SK-N-SH (cell line): Measurements from ENCODE around the gene MRGPRD. TPM values are rescaled to one million over a fixed set of nuclear protein-coding genes. Genes with fewer than 3 reads are reported as not detected.

Experiments
- CTCF ChIA-PET: fragments of 300-600, 350-600 bp; formaldehyde crosslinking; extraction: SDS; loops from one replicate; lab custom pipeline; 2021; lab: Yijun Ruan, JAX
- POLR2A ChIA-PET: fragments of 350-600 bp; sonication (Branson Sonifier 250); formaldehyde crosslinking; extraction: SDS; loops from one replicate; lab custom pipeline; 2020; ENCODE audit warnings: antibody characterized with exemption, inconsistent platforms; lab: Yijun Ruan, JAX
- DNase-seq: peaks from one replicate; pipeline ENCODE4 v3.0.0; 2012
- H2AFZ ChIP-seq: fragments of 200-600 bp; sonication (generic); 2 replicates; pipeline ENCODE4 v1.8.1; 2016; ENCODE audit warnings: antibody characterized with exemption, mild to moderate bottlenecking, low read depth
- H3F3A ChIP-seq: fragments of 200-600 bp; sonication (generic); replicated peaks from 2 replicates; pipeline ENCODE3; 2016; ENCODE audit warnings: antibody characterized with exemption, mild to moderate bottlenecking; ENCODE audit not compliant: insufficient read depth
- H3K27ac ChIP-seq, 2 experiments: fragments of 200-500 bp in 1 of 2; fragments of 200-600 bp in 1 of 2; sonication (Bioruptor generic) in 1 of 2; sonication (generic), shearing (Covaris generic) in 1 of 2; 2 replicates each; pipeline versions ENCODE4 v1.5.1 to v1.6.1; 2014 to 2016; ENCODE audit warnings: low read depth in 2 of 2, inconsistent platforms in 1 of 2, low read length in 1 of 2, mild to moderate bottlenecking in 1 of 2, mixed read lengths in 1 of 2
- H3K27me3 ChIP-seq: fragments of 200-600 bp; sonication (generic), shearing (Covaris generic); 2 replicates; pipeline ENCODE4 v1.6.1; 2016; ENCODE audit warnings: mixed run types; ENCODE audit not compliant: insufficient read depth
- H3K36me3 ChIP-seq, 2 experiments: fragments of 200-500 bp in 1 of 2; fragments of 200-600 bp in 1 of 2; sonication (Bioruptor generic) in 1 of 2; sonication (generic) in 1 of 2; replicated peaks in 1 of 2; 2 replicates each; pipeline versions ENCODE3 to v1.5.1; 2014 to 2016; ENCODE audit warnings: low read length in 1 of 2, mild to moderate bottlenecking in 1 of 2; ENCODE audit not compliant: insufficient read depth in 2 of 2, control insufficient read depth in 1 of 2
- H3K4me1 ChIP-seq, 2 experiments: fragments of 200-500 bp in 1 of 2; fragments of 200-600 bp in 1 of 2; sonication (Bioruptor generic) in 1 of 2; sonication (generic), shearing (Covaris generic) in 1 of 2; 2 replicates each; pipeline versions ENCODE4 v1.5.1 to v1.6.1; 2014 to 2016; ENCODE audit warnings: low read depth in 1 of 2, low read length in 1 of 2, mixed run types in 1 of 2; ENCODE audit not compliant: insufficient read depth in 2 of 2, control insufficient read depth in 1 of 2
- H3K4me2 ChIP-seq: fragments of 200-600 bp; sonication (generic), shearing (Covaris generic); 2 replicates; pipeline ENCODE4 v1.6.1; 2017; ENCODE audit warnings: mixed run types
- H3K4me3 ChIP-seq, 2 experiments: fragments of 200-500 bp in 1 of 2; fragments of 200-600 bp in 1 of 2; sonication (Bioruptor generic) in 1 of 2; sonication (generic), shearing (Covaris generic) in 1 of 2; 2 replicates each; pipeline versions ENCODE4 v1.5.1 to v1.8.1; 2014 to 2016; ENCODE audit warnings: low read depth in 2 of 2, inconsistent platforms in 1 of 2, low read length in 1 of 2, mild to moderate bottlenecking in 1 of 2, mixed read lengths in 1 of 2, moderate library complexity in 1 of 2
- H3K79me2 ChIP-seq: fragments of 200-600 bp; sonication (generic); 2 replicates; pipeline ENCODE4 v1.8.1; 2017; ENCODE audit warnings: mild to moderate bottlenecking; ENCODE audit not compliant: insufficient read depth
- H3K9ac ChIP-seq: fragments of 200-600 bp; sonication (generic); 2 replicates; pipeline ENCODE4 v1.6.1; 2017; ENCODE audit warnings: mixed run types
- H3K9me2 ChIP-seq: fragments of 200-600 bp; sonication (generic); 2 replicates; pipeline ENCODE4 v1.6.1; 2017; ENCODE audit warnings: mixed run types
- H3K9me3 ChIP-seq: fragments of 200-600 bp; sonication (generic); 2 replicates; pipeline ENCODE4 v1.6.1; 2017; ENCODE audit warnings: mixed run types, mild to moderate bottlenecking, moderate library complexity
- H4K20me1 ChIP-seq: fragments of 200-600 bp; sonication (generic); 2 replicates; pipeline ENCODE4 v1.6.1; 2017; ENCODE audit warnings: mild to moderate bottlenecking, mixed run types; ENCODE audit not compliant: insufficient read depth
- ELF1 ChIP-seq: IDR thresholded peaks from 2 replicates; pipeline ENCODE4 v1.4.0; 2012
- FOXJ3 ChIP-seq: sonication (generic); formaldehyde crosslinking; IDR thresholded peaks from 2 replicates; pipeline ENCODE4 v1.5.1; 2020; ENCODE audit warnings: mild to moderate bottlenecking, missing genetic modification reagents
- GABPA ChIP-seq: IDR thresholded peaks from 2 replicates; pipeline ENCODE4 v1.4.0; 2012; ENCODE audit warnings: low read depth, mild to moderate bottlenecking
- GATA2 ChIP-seq: sonication (generic); formaldehyde crosslinking; IDR thresholded peaks from 2 replicates; pipeline ENCODE4 v1.5.0; 2020; ENCODE audit warnings: mild to moderate bottlenecking, missing genetic modification reagents
- IRF3 ChIP-seq: fragments of 150-350 bp; IDR thresholded peaks from 2 replicates; pipeline ENCODE4 v1.6.1; 2016; ENCODE audit warnings: mild to moderate bottlenecking, low read depth, low read length
- JUND ChIP-seq: IDR thresholded peaks from 2 replicates; pipeline ENCODE4 v1.4.0; 2012
- MAX ChIP-seq: IDR thresholded peaks from 2 replicates; pipeline ENCODE4 v1.4.0; 2012; ENCODE audit warnings: low read depth
- MEF2A ChIP-seq: IDR thresholded peaks from 2 replicates; pipeline ENCODE4 v1.4.0; 2012; ENCODE audit warnings: low read depth, borderline replicate concordance
- MXI1 ChIP-seq: IDR thresholded peaks from 2 replicates; pipeline ENCODE4 v1.6.1; 2012; ENCODE audit warnings: mild to moderate bottlenecking, low read depth, low read length, improper control_type of control experiment
- NRF1 ChIP-seq: IDR thresholded peaks from 2 replicates; pipeline ENCODE4 v1.6.1; 2012; ENCODE audit warnings: low read depth, mild to moderate bottlenecking, low read length
- POLR2AphosphoS5 ChIP-seq: IDR thresholded peaks from 2 replicates; pipeline ENCODE4 v1.6.1; 2012; ENCODE audit warnings: low read depth, low read length
- REST ChIP-seq: IDR thresholded peaks from 2 replicates; pipeline ENCODE4 v1.6.1; 2012; ENCODE audit warnings: mild to moderate bottlenecking, low read depth, low read length, moderate library complexity
- RFX5 ChIP-seq: IDR thresholded peaks from 2 replicates; pipeline ENCODE4 v1.6.1; 2012; ENCODE audit warnings: mild to moderate bottlenecking, improper control_type of control experiment, low read length
- RXRA ChIP-seq: IDR thresholded peaks from 2 replicates; pipeline ENCODE4 v1.4.0; 2012; ENCODE audit warnings: low read depth, mild to moderate bottlenecking, borderline replicate concordance
- SIN3A ChIP-seq: IDR thresholded peaks from 2 replicates; pipeline ENCODE4 v1.6.1; 2012; ENCODE audit warnings: low read depth, mild to moderate bottlenecking, low read length, moderate library complexity, borderline replicate concordance
- TAF1 ChIP-seq: IDR thresholded peaks from 2 replicates; pipeline ENCODE4 v1.6.1; 2012; ENCODE audit warnings: low read depth, mild to moderate bottlenecking, low read length, moderate library complexity, borderline replicate concordance
- USF1 ChIP-seq: IDR thresholded peaks from 2 replicates; pipeline ENCODE4 v1.4.0; 2012; ENCODE audit warnings: low read depth, borderline replicate concordance
- YY1 ChIP-seq: IDR thresholded peaks from 2 replicates; pipeline ENCODE4 v1.4.0; 2012; ENCODE audit warnings: low read depth, mild to moderate bottlenecking
- WGBS: methylation state at CpG from one replicate; pipeline ENCODE4 v1.1.6; 2017; ENCODE audit warnings: low lambda C conversion rate; 5-methylcytosine and 5-hydroxymethylcytosine counted together
- polyA plus RNA-seq, 3 experiments: library from polyadenylated mRNA; depleted of rRNA; stranded (reverse); fragments of >200 nt; gene quantifications; 2 replicates each; pipeline ENCODE4 v1.2.3, GENCODE V29; 2012

The MRGPRD gene
- polyA plus RNA-seq, 1 of the 3 experiments (the other 2 are of a cell fraction) = not detected

- no peaks in the 10 kb centered on the region for H3K9me3 ChIP-seq
- no peak overlapping the region for H3K4me3 ChIP-seq
- no peaks in the 10 kb centered on the region for H3K9me2 ChIP-seq
- WGBS = 83% methylated on average over 6 of the region's 6 CpGs
- ChIA-PET POLR2A (no interaction called here), CTCF (interaction anchor here (0.9 to 3.9 kb wide), 4 partner anchors 10 to 1064 kb away, joined by 3 to 26 read pairs (median 16); partner anchors contain the start of gene MRGPRF)
- H3K9ac ChIP-seq = no peak overlapping the region
- no peak for DNase-seq
- H3K4me1 ChIP-seq = peaks cover 14 to 36% of the 10 kb centered on the region in 2 experiments
- H4K20me1 ChIP-seq = no peaks in the 10 kb centered on the region
- H3K36me3 ChIP-seq = no peaks in the 10 kb centered on the region
- H3K79me2 ChIP-seq = no peaks in the 10 kb centered on the region
- H3K27me3 ChIP-seq = no peaks in the 10 kb centered on the region
- TF ChIP-seq RXRA = no peak
- no peak for TF ChIP-seq JUND
- no peak for TF ChIP-seq MEF2A
- TF ChIP-seq NRF1 = no peak
- TF ChIP-seq MAX = no peak
- no peak for TF ChIP-seq YY1
- no peak for TF ChIP-seq GABPA
- TF ChIP-seq GATA2 (CRISPR knock-in tag) = no peak
- no peak for TF ChIP-seq SIN3A
- TF ChIP-seq TAF1 = no peak
- TF ChIP-seq, all 33 proteins: peak for 0
- Histone ChIP-seq H3K27ac (no peak overlapping the region), H2AFZ (no peak overlapping the region), H3K4me2 (no peak overlapping the region), H3F3A (no peaks in the 10 kb centered on the region)
Measured at GRCh38 chr11:69002110-69002569, 21.4 kb upstream of the MRGPRD start.

GRCh38 chr11:69001243-69002081, 20.7 kb upstream of the MRGPRD start:
- no peaks in the 10 kb centered on the region for H4K20me1 ChIP-seq
- H3K27me3 ChIP-seq = no peaks in the 10 kb centered on the region
- no peaks in the 10 kb centered on the region for H3K9me2 ChIP-seq
- peak overlapping the region; percentile 38 to 60; a peak in 3 of 4 replicates for H3K27ac ChIP-seq
- no peaks in the 10 kb centered on the region for H3F3A ChIP-seq
- 90% methylated on average over 14 of the region's 23 CpGs for WGBS
- POLR2A ChIA-PET = no interaction called here
- H3K9ac ChIP-seq = no peak overlapping the region
- no peaks in the 10 kb centered on the region for H3K36me3 ChIP-seq
- no peak overlapping the region; the same call in 1 of the 2 replicates for H3K4me2 ChIP-seq
- H3K4me1 ChIP-seq = peaks cover 14 to 40% of the 10 kb centered on the region in 2 experiments
- DNase-seq = peak; percentile 31
- H2AFZ ChIP-seq = no peak overlapping the region
- H3K4me3 ChIP-seq = no peak overlapping the region
- H3K79me2 ChIP-seq = no peaks in the 10 kb centered on the region
- TF ChIP-seq SIN3A = no peak
- no peak for TF ChIP-seq MEF2A
- no peak for TF ChIP-seq POLR2AphosphoS5
- no peak for TF ChIP-seq JUND
- no peak for TF ChIP-seq GABPA
- TF ChIP-seq USF1 = no peak
- no peak for TF ChIP-seq YY1
- no peak for TF ChIP-seq TAF1
- no peak for TF ChIP-seq IRF3
- TF ChIP-seq ELF1 = no peak
- no peak for TF ChIP-seq MXI1
- TF ChIP-seq GATA2 (CRISPR knock-in tag) = no peak
- TF ChIP-seq REST = no peak
- no peak for TF ChIP-seq RFX5
- no peak for TF ChIP-seq FOXJ3 (CRISPR knock-in tag)
- H3K9me3 ChIP-seq = no peaks in the 10 kb centered on the region
- CTCF ChIA-PET = interaction anchor here (0.6 to 3.9 kb wide), 11 partner anchors 10 to 1156 kb away, joined by 3 to 26 read pairs (median 3); partner anchors contain the start of gene MRGPRF
